ENCODE data around the gene TMEFF2.

Gene TMEFF2

GRCh38 chr2:191907091-191907490 is 287.6 kb downstream of the TMEFF2 start (continued):
- TF ChIP-seq, protein P1, sequence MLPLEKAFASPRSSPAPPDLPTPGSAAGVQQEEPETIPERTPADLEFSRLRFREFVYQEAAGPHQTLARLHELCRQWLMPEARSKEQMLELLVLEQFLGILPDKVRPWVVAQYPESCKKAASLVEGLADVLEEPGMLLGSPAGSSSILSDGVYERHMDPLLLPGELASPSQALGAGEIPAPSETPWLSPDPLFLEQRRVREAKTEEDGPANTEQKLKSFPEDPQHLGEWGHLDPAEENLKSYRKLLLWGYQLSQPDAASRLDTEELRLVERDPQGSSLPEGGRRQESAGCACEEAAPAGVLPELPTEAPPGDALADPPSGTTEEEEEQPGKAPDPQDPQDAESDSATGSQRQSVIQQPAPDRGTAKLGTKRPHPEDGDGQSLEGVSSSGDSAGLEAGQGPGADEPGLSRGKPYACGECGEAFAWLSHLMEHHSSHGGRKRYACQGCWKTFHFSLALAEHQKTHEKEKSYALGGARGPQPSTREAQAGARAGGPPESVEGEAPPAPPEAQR (tag by site-specific recombination; IDR thresholded peaks at IDR 0.05), result no peak
- no peak for TF ChIP-seq ZNF148 (tag by site-specific recombination; IDR thresholded peaks at IDR 0.05; ENCODE audit: borderline replicate concordance)

DNA sequence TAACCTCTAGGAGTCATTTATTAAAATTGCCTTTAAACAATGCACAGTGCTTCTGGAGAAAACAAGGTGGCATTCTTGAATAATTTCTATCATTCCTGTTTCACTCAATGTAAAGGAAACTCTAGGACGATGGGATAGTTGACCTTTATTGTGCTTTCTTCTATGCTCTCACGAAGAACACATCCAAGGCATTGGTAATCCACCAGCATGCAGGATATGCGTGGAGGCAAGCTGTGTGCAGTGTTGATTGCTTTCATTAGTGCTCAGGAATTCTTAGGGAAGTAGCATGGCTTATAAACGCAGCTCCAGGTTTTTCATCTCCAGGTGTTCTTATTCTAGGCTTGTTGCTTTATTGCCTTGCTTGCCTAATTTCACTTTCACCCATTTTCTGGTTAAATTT is 289.4 kb downstream of the TMEFF2 start:
- CTCF ChIA-PET, result no interaction called here
- no peaks in the 10 kb centered on the region for H3K4me1 ChIP-seq (ENCODE audit: control insufficient read depth, insufficient read depth, low read length)
- no peak for TF ChIP-seq ZNF654 (tag by site-specific recombination; IDR thresholded peaks at IDR 0.05; ENCODE audit: low read depth)
- TF ChIP-seq ZNF658 (tag by site-specific recombination; IDR thresholded peaks at IDR 0.05), result no peak
- TF ChIP-seq, protein P2, sequence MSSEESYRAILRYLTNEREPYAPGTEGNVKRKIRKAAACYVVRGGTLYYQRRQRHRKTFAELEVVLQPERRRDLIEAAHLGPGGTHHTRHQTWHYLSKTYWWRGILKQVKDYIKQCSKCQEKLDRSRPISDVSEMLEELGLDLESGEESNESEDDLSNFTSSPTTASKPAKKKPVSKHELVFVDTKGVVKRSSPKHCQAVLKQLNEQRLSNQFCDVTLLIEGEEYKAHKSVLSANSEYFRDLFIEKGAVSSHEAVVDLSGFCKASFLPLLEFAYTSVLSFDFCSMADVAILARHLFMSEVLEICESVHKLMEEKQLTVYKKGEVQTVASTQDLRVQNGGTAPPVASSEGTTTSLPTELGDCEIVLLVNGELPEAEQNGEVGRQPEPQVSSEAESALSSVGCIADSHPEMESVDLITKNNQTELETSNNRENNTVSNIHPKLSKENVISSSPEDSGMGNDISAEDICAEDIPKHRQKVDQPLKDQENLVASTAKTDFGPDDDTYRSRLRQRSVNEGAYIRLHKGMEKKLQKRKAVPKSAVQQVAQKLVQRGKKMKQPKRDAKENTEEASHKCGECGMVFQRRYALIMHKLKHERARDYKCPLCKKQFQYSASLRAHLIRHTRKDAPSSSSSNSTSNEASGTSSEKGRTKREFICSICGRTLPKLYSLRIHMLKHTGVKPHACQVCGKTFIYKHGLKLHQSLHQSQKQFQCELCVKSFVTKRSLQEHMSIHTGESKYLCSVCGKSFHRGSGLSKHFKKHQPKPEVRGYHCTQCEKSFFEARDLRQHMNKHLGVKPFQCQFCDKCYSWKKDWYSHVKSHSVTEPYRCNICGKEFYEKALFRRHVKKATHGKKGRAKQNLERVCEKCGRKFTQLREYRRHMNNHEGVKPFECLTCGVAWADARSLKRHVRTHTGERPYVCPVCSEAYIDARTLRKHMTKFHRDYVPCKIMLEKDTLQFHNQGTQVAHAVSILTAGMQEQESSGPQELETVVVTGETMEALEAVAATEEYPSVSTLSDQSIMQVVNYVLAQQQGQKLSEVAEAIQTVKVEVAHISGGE (tag by site-specific recombination; conservative IDR thresholded peaks at IDR 0.05; ENCODE audit: low read depth), result no peak
- no peak for TF ChIP-seq ZNF768 (tag by site-specific recombination; IDR thresholded peaks at IDR 0.05)
- TF ChIP-seq HOXD13 (CRISPR knock-in tag; IDR thresholded peaks at IDR 0.05; ENCODE audit: borderline replicate concordance), result no peak
- TF ChIP-seq ZNF140 (tag by site-specific recombination; IDR thresholded peaks at IDR 0.05), result no peak
- no peak for TF ChIP-seq ZNF558 (tag by site-specific recombination; IDR thresholded peaks at IDR 0.05)
- TF ChIP-seq ZNF341 (tag by site-specific recombination; IDR thresholded peaks at IDR 0.05; ENCODE audit: low read depth), result no peak
- TF ChIP-seq ZNF37A (tag by site-specific recombination; IDR thresholded peaks at IDR 0.05), result no peak
- no peak for TF ChIP-seq ZNF629 (tag by site-specific recombination; IDR thresholded peaks at IDR 0.05)
- TF ChIP-seq ZNF132 (tag by site-specific recombination; IDR thresholded peaks at IDR 0.05; ENCODE audit: borderline replicate concordance), result no peak
- no peak for TF ChIP-seq ZNF174 (tag by site-specific recombination; IDR thresholded peaks at IDR 0.05)
- no peak for TF ChIP-seq ZSCAN16 (tag by site-specific recombination; IDR thresholded peaks at IDR 0.05)
- TF ChIP-seq, protein P3, sequence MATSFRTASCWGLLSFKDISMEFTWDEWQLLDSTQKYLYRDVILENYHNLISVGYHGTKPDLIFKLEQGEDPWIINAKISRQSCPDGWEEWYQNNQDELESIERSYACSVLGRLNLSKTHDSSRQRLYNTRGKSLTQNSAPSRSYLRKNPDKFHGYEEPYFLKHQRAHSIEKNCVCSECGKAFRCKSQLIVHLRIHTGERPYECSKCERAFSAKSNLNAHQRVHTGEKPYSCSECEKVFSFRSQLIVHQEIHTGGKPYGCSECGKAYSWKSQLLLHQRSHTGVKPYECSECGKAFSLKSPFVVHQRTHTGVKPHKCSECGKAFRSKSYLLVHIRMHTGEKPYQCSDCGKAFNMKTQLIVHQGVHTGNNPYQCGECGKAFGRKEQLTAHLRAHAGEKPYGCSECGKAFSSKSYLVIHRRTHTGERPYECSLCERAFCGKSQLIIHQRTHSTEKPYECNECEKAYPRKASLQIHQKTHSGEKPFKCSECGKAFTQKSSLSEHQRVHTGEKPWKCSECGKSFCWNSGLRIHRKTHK (tag by site-specific recombination; IDR thresholded peaks at IDR 0.05), result no peak
- no peak for TF ChIP-seq ZNF664 (tag by site-specific recombination; IDR thresholded peaks at IDR 0.05)
- H3K9me3 ChIP-seq (ENCODE audit: control insufficient read depth, insufficient read depth, low read depth, low read length), result no peaks in the 10 kb centered on the region
- H3K27ac ChIP-seq (ENCODE audit: extremely low read depth, low read depth, low read length), result no peak overlapping the region
- no peak overlapping the region for H3K4me3 ChIP-seq (ENCODE audit: low read depth, low read length)
- H3K36me3 ChIP-seq (ENCODE audit: control insufficient read depth in 2 of 2, insufficient read depth in 1 of 2, low read length in 2 of 2), result no peaks in the 10 kb centered on the region
- POLR2A ChIA-PET, result no interaction called here

Measured in HEK293 (cell line).